ENCODE results near the gene P2RX4.
"Not testable (repeated sequence)": the region's sequence is repeated elsewhere in the genome, so short reads cannot be mapped to it uniquely, and the experiment has no call there.

P2RX4 gene

DNA sequence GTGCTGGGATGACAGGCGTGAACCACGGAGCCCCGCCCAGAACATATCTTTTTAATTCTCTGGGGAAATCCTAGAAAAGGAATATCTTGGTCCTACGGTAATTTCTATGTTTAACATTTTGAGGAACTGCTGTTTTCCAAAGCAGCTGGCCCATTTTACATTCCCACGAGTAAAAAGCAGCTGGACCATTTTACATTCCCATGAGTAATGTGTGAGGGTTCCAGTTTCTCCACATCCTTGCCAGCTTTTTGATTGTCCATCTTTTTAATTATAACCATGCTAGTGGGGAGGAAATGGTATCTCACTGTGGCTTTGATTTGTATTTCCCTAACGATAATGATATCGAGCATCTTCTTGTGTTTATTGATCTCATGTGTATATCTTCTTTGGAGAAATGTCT lies 4.4 kb upstream of the P2RX4 start:
- TF ChIP-seq, protein P1, sequence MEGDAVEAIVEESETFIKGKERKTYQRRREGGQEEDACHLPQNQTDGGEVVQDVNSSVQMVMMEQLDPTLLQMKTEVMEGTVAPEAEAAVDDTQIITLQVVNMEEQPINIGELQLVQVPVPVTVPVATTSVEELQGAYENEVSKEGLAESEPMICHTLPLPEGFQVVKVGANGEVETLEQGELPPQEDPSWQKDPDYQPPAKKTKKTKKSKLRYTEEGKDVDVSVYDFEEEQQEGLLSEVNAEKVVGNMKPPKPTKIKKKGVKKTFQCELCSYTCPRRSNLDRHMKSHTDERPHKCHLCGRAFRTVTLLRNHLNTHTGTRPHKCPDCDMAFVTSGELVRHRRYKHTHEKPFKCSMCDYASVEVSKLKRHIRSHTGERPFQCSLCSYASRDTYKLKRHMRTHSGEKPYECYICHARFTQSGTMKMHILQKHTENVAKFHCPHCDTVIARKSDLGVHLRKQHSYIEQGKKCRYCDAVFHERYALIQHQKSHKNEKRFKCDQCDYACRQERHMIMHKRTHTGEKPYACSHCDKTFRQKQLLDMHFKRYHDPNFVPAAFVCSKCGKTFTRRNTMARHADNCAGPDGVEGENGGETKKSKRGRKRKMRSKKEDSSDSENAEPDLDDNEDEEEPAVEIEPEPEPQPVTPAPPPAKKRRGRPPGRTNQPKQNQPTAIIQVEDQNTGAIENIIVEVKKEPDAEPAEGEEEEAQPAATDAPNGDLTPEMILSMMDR (IDR thresholded peaks at IDR 0.05; ENCODE audit: low read depth, low read length): no peak
- DNase-seq: no peak
- Histone ChIP-seq H3K4me3 (ENCODE audit: low read depth, low read length) (no peak overlapping the region), H3K4me1 (no peaks in the 10 kb centered on the region), H3K36me3 (no peaks in the 10 kb centered on the region), H3K9me3 (no peaks in the 10 kb centered on the region), H3K27me3 (no peaks in the 10 kb centered on the region)

DNA sequence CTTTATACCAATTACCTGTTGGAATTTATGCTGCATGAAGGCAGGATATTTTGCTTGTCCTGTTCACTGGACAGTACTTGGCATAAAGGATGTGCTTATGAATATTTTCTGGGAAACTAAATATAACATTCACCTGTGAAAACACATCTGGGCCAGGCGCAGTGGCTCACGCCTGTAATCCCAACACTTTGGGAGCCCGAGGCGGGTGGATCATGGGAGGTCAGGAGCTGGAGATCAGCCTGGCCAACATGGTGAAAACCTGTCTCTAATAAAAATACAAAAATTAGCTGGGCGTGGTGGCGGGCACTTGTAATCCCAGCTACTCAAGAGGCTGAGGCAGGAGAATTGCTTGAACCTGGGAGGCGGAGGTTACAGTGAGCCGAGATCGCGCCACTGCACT lies 1.4 kb upstream of the P2RX4 start:
- H3K4me3 ChIP-seq (ENCODE audit: low read depth, low read length); H3K4me1 ChIP-seq; DNase-seq; H3K36me3 ChIP-seq; H3K9me3 ChIP-seq; H3K27me3 ChIP-seq: not testable (repeated sequence)

DNA sequence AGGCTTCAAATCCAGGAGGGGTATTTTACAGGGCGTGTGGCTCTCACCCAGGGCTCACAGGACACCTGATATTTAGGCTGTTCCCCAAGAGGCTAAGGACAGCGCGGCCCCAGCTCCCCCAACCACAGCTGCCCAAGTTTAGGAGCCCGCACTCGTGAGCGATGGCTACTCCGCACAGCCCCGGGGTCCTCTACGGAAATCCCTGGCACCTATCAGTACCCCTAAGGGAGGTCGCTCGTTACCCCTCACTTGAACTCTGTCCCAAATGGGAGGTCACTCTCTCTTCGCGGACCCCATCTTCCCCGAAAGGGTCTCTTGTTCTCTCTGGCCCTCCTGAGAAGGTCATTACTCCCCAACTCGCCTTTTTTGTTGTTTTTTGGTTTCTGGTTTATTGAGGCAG lies 708 bp upstream of the P2RX4 start:
- Histone ChIP-seq H3K36me3 (no peaks in the 10 kb centered on the region), H3K4me3 (ENCODE audit: low read depth, low read length) (no peak overlapping the region; the same call in 1 of the 2 replicates), H3K27me3 (no peaks in the 10 kb centered on the region), H3K9me3 (no peaks in the 10 kb centered on the region), H3K4me1 (no peaks in the 10 kb centered on the region)
- TF ChIP-seq, protein P1 (IDR thresholded peaks at IDR 0.05; ENCODE audit: low read depth, low read length): no peak
- no peak for DNase-seq

DNA sequence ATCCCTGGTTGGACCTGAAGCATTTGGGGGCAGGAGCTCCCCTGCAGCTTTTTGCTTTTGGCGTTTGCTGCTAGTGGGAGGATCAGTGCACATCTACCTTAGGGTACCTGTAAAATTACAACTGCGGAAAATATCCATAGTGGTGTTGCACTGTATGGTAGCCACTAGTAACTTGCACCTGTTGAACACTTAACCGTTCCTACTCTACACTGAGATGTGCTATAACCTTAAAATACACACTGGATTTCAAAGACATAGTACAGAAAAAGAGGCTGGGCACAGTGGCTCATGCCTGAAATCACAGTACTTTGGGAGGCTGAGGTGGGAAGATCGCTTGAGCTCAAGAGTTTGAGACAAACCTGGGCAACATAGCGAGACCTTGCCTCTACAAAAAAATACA lies 2.9 kb downstream of the P2RX4 start:
- TF ChIP-seq, protein P1 (IDR thresholded peaks at IDR 0.05; ENCODE audit: low read depth, low read length): no peak
- Histone ChIP-seq H3K27me3 (no peaks in the 10 kb centered on the region), H3K4me1 (peaks cover 1% of the 10 kb centered on the region), H3K9me3 (no peaks in the 10 kb centered on the region), H3K36me3 (no peaks in the 10 kb centered on the region), H3K4me3 (ENCODE audit: low read depth, low read length) (no peak overlapping the region)
- no peak for DNase-seq

DNA sequence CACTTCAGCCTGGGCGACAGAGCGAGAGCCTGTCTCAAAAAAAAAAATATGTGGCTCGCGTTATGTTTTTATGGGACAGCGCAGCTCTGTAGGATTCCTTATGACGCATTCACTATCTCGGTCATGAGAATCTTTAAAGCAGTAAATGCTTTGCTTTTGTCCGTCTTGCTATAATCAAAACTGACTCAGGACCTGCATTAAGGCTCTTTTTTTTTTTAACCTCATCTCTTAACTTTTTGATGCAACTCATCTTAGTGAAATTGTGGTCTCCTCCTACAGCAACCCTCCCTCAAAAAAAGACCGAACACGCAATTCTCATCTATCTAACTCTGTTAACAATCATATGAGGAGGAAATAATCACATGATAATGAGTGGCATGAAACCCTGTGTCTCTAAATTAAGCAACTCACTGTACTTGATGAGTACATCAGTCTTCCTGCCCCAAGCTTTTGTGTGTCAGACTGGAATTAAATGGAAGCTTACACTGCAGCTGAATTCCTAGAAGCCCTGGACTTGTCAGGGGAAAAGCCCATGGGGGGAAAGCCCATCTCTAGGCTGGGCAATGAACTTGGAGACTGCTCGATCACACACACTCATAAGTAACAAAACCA lies 4.3 kb downstream of the P2RX4 start:
- Histone ChIP-seq H3K4me3 (ENCODE audit: low read depth, low read length) (no peak overlapping the region), H3K4me1 (peaks cover 8% of the 10 kb centered on the region), H3K36me3 (no peaks in the 10 kb centered on the region), H3K9me3 (no peaks in the 10 kb centered on the region), H3K27me3 (no peaks in the 10 kb centered on the region)
- TF ChIP-seq, protein P1 (IDR thresholded peaks at IDR 0.05; ENCODE audit: low read depth, low read length): no peak
- DNase-seq: no peak

DNA sequence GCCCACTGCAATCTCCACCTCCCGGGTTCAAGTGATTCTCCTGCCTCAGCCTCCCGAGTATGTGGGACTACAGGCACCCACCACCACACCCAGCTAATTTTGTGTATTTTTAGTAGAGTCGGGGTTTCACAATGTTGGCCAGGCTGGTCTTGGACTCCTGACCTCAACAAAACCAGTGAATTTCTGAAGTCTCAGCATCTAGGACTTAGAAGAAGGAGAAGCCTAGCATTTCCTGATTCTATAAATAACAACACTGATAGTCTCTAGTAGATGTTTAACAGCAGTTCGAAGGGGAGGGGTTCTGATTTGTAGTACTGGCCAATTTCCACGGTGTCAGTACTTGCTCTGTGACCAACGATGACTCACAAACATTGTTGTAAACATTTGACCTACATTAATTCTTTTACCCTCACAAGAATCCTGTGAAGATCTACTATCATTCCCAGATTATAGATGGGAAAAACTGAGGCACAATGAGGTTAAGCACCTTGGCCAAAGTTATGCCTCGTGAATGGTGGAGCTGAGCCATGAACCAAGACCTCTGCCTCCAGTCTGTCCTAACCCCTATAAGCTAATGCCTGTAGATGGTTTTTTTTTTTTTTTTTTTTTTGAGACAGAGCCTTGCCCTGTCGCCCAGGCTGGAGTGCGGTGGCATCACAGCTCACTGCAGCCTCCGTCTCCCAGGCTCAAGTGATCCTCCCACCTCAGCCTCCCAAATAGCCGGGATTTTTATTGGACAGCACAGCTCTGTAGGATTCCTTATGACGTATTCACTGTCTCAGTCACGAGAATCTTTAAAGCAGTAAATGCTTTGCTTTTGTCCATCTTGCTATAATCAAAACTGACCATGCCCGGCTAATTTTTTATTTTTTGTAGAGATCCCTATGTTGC lies 5.2 kb downstream of the P2RX4 start:
- H3K4me3 ChIP-seq (ENCODE audit: low read depth, low read length): no peak overlapping the region
- TF ChIP-seq, protein P1 (IDR thresholded peaks at IDR 0.05; ENCODE audit: low read depth, low read length): no peak
- no peak for DNase-seq
- peaks cover 8% of the 10 kb centered on the region for H3K4me1 ChIP-seq
- no peaks in the 10 kb centered on the region for H3K36me3 ChIP-seq
- no peaks in the 10 kb centered on the region for H3K27me3 ChIP-seq
- H3K9me3 ChIP-seq: no peaks in the 10 kb centered on the region
